Neural progenitor cell (in vitro differentiated cells): Measurements from ENCODE around the gene TMSB15A. TPM values are rescaled to one million over a fixed set of nuclear protein-coding genes. Genes with fewer than 3 reads are reported as not detected.

Experiments
- DNase-seq: peaks from one replicate; pipeline ENCODE4 v3.0.0-alpha.2; 2016; ENCODE audit warnings: low spot score
- H2AFZ ChIP-seq: fragments of 200-600 bp; sonication (generic); replicated peaks from 2 replicates; pipeline ENCODE4 v1.6.1; 2016; ENCODE audit warnings: antibody characterized with exemption
- H3F3A ChIP-seq: fragments of 200-600 bp; sonication (generic); 2 replicates; pipeline ENCODE4 v1.6.1; 2016; ENCODE audit warnings: antibody characterized with exemption, low read depth
- H3K27ac ChIP-seq: fragments of 200-600 bp; sonication (generic); 2 replicates; pipeline ENCODE4 v1.5.1; 2016; ENCODE audit warnings: mild to moderate bottlenecking
- H3K27me3 ChIP-seq: fragments of 200-600 bp; sonication (generic); 2 replicates; pipeline ENCODE4 v1.6.1; 2016; ENCODE audit warnings: mild to moderate bottlenecking, moderate library complexity
- H3K36me3 ChIP-seq: fragments of 200-600 bp; sonication (generic); 2 replicates; pipeline ENCODE4 v1.5.1; 2016
- H3K4me1 ChIP-seq: fragments of 200-600 bp; sonication (generic); 2 replicates; pipeline ENCODE4 v1.6.1; 2016; ENCODE audit warnings: mixed run types
- H3K4me2 ChIP-seq: fragments of 200-600 bp; sonication (generic); 2 replicates; pipeline ENCODE4 v1.6.1; 2016
- H3K4me3 ChIP-seq: fragments of 200-600 bp; sonication (generic); 2 replicates; pipeline ENCODE4 v1.5.1; 2016
- H3K79me2 ChIP-seq: fragments of 200-600 bp; sonication (generic); 2 replicates; pipeline ENCODE4 v1.6.1; 2016; ENCODE audit warnings: low read depth
- H3K9ac ChIP-seq: fragments of 200-600 bp; sonication (generic); 2 replicates; pipeline ENCODE4 v1.6.1; 2016
- H3K9me3 ChIP-seq: fragments of 200-600 bp; sonication (generic); 2 replicates; pipeline ENCODE4 v1.5.1; 2016; ENCODE audit warnings: low read depth
- H4K20me1 ChIP-seq: fragments of 200-600 bp; sonication (generic); 2 replicates; pipeline ENCODE4 v1.6.1; 2016; ENCODE audit warnings: low read depth
- H3K27ac Mint-ChIP-seq: 3 replicates; pipeline ENCODE4 v1.8.0; 2021; ENCODE audit warnings: mixed read lengths
- H3K27me3 Mint-ChIP-seq: 2 replicates; pipeline ENCODE4 v1.8.0; 2022; ENCODE audit warnings: low read depth, mild to moderate bottlenecking, inconsistent platforms, moderate library complexity, mixed read lengths; ENCODE audit not compliant: insufficient read depth
- H3K36me3 Mint-ChIP-seq: 3 replicates; pipeline ENCODE4 v1.8.0; 2021; ENCODE audit warnings: mixed read lengths
- H3K4me1 Mint-ChIP-seq: 3 replicates; pipeline ENCODE4 v1.8.0; 2021; ENCODE audit warnings: mixed read lengths
- H3K4me3 Mint-ChIP-seq: 3 replicates; pipeline ENCODE4 v1.8.0; 2021; ENCODE audit warnings: mild to moderate bottlenecking, moderate library complexity, mixed read lengths
- H3K9me3 Mint-ChIP-seq: 3 replicates; pipeline ENCODE4 v1.8.0; 2020; ENCODE audit warnings: mixed read lengths
- CTCF ChIP-seq: fragments of 200-600 bp; sonication (generic); IDR thresholded peaks from 2 replicates; pipeline ENCODE4 v1.5.1; 2017; ENCODE audit warnings: antibody characterized with exemption, mild to moderate bottlenecking
- EZH2 ChIP-seq: fragments of 200-600 bp; sonication (generic); IDR thresholded peaks from 2 replicates; pipeline ENCODE4 v1.6.1; 2017; ENCODE audit warnings: antibody characterized with exemption, mild to moderate bottlenecking, moderate library complexity
- EZH2phosphoT487 ChIP-seq: fragments of 200-600 bp; sonication (generic); IDR thresholded peaks from 2 replicates; pipeline ENCODE4 v1.6.1; 2017; ENCODE audit warnings: antibody characterized with exemption
- total RNA-seq: library from RNA; depleted of rRNA; stranded (reverse); fragments of >200 nt; gene quantifications from 2 replicates; pipeline ENCODE4 v1.2.3, GENCODE V29; 2015; ENCODE audit warnings: low replicate concordance

Gene TMSB15A
- total RNA-seq, 1 donor from 2014 or later: 1,054 TPM

GRCh38 chrX:102517326-102517725 is 787 bp upstream of the TMSB15A start:
- DNase-seq: peak; percentile 15
- H3K4me3 ChIP-seq: no peak overlapping the region
- H3K27ac Mint-ChIP-seq: no peak overlapping the region

DNA sequence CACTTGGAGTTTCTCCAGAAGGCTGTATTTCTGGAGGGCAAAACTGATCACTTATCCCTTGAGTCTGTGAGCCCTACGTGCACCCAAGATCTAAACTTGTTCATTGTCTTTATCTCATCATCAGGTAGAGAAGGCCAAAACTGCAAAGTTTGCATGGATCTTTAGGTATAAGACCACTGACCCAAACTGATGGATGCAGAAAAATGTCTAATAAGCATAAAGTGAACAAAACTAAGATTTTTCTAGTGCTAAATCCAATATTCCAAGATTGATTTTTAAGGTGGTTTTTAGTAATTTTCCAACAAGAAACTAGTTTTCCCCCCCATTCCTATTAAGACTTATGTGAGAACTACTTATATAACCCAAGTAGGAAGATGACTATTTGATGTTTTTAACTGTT is 2.0 kb downstream of the TMSB15A start:
- Mint-ChIP-seq H3K27me3 (no peaks in the 10 kb centered on the region), H3K4me1 (peaks cover 3% of the 10 kb centered on the region), H3K4me3 (peak overlapping the region; percentile 92), H3K36me3 (peaks cover 26% of the 10 kb centered on the region), H3K9me3 (peaks cover 20% of the 10 kb centered on the region), H3K27ac (no peak overlapping the region)
- Histone ChIP-seq H3K4me2 (peak overlapping the region; percentile 86), H3K36me3 (peaks cover 12% of the 10 kb centered on the region), H3K9ac (no peak overlapping the region), H3K27ac (no peak overlapping the region), H2AFZ (no peak overlapping the region), H3F3A (no peaks in the 10 kb centered on the region), H3K9me3 (no peaks in the 10 kb centered on the region), H3K79me2 (peaks cover 28% of the 10 kb centered on the region), H3K4me3 (peak overlapping the region; percentile 75), H3K4me1 (peaks cover 7% of the 10 kb centered on the region), H4K20me1 (peaks cover 5% of the 10 kb centered on the region), H3K27me3 (no peaks in the 10 kb centered on the region)
- DNase-seq: no peak
- TF ChIP-seq EZH2: no peak
- TF ChIP-seq CTCF: no peak
- no peak for TF ChIP-seq EZH2phosphoT487

More at GRCh38 chrX:102517326-102517725, 787 bp upstream of the TMSB15A start:
- no peak overlapping the region for H2AFZ ChIP-seq
- peaks cover 23% of the 10 kb centered on the region for H3K36me3 Mint-ChIP-seq
- H3K27ac ChIP-seq: no peak overlapping the region
- peaks cover 3% of the 10 kb centered on the region for H3K4me1 Mint-ChIP-seq
- H3K4me1 ChIP-seq: peaks cover 7% of the 10 kb centered on the region
- no peaks in the 10 kb centered on the region for H3F3A ChIP-seq
- H3K9me3 ChIP-seq: peaks cover 4% of the 10 kb centered on the region
- no peak overlapping the region for H3K9ac ChIP-seq
- H4K20me1 ChIP-seq: peaks cover 5% of the 10 kb centered on the region
- H3K27me3 Mint-ChIP-seq: no peaks in the 10 kb centered on the region
- H3K4me2 ChIP-seq: peak overlapping the region; percentile 58
- peaks cover 28% of the 10 kb centered on the region for H3K79me2 ChIP-seq
- TF ChIP-seq EZH2: no peak
- TF ChIP-seq EZH2phosphoT487: no peak
- TF ChIP-seq CTCF: peak; percentile 44
- H3K36me3 ChIP-seq: peaks cover 12% of the 10 kb centered on the region
- H3K9me3 Mint-ChIP-seq: peaks cover 14% of the 10 kb centered on the region
- H3K4me3 Mint-ChIP-seq: peak overlapping the region; percentile 92
- no peaks in the 10 kb centered on the region for H3K27me3 ChIP-seq

DNA sequence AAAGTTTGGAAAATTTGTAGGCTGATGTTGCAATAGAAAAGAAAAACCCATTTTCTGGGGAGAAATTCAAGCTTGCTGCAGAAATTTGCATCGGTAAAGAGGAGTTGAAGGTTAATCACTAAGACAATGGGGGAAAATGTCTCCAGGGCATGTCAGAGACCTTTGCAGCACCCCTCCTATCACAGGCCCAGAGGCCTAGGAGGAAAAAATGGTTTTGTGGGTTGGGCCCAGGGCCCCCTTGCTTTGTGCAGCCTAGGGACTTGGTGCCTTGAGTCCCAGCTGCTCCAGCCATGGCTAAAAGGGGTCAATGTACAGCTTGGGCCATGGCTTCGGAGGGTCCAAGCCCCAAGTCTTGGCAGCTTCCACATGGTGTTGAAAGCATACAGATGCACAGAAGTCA is 17.8 kb downstream of the TMSB15A start:
- TF ChIP-seq EZH2: no peak
- no peak for TF ChIP-seq EZH2phosphoT487
- no peak for TF ChIP-seq CTCF
- Mint-ChIP-seq H3K9me3 (peaks cover 18% of the 10 kb centered on the region), H3K27me3 (peaks cover 8% of the 10 kb centered on the region), H3K4me3 (no peak overlapping the region), H3K4me1 (no peaks in the 10 kb centered on the region), H3K27ac (no peak overlapping the region), H3K36me3 (no peaks in the 10 kb centered on the region)
- no peak for DNase-seq
- no peaks in the 10 kb centered on the region for H3F3A ChIP-seq
- H3K4me2 ChIP-seq: no peak overlapping the region
- H2AFZ ChIP-seq: no peak overlapping the region
- no peak overlapping the region for H3K4me3 ChIP-seq
- no peaks in the 10 kb centered on the region for H4K20me1 ChIP-seq
- H3K9ac ChIP-seq: no peak overlapping the region
- H3K4me1 ChIP-seq: no peaks in the 10 kb centered on the region
- H3K9me3 ChIP-seq: no peaks in the 10 kb centered on the region
- no peak overlapping the region for H3K27ac ChIP-seq
- no peaks in the 10 kb centered on the region for H3K79me2 ChIP-seq
- no peaks in the 10 kb centered on the region for H3K27me3 ChIP-seq
- no peaks in the 10 kb centered on the region for H3K36me3 ChIP-seq
